GM12892 (cell line): ENCODE data around the gene LHFPL2.

Source experiments
- POLR2A ChIP-seq: IDR thresholded peaks from 2 replicates; pipeline ENCODE4 v1.6.1; 2011; ENCODE audit warnings: low read depth, low read length, control low read depth
- POLR2AphosphoS5 ChIP-seq: IDR thresholded peaks from 2 replicates; pipeline ENCODE4 v1.6.1; 2011; ENCODE audit warnings: low read depth, low read length, control low read depth
- TAF1 ChIP-seq: IDR thresholded peaks from 2 replicates; pipeline ENCODE4 v1.6.1; 2011; ENCODE audit warnings: low read depth, mild to moderate bottlenecking, control low read depth, low read length, borderline replicate concordance

DNA sequence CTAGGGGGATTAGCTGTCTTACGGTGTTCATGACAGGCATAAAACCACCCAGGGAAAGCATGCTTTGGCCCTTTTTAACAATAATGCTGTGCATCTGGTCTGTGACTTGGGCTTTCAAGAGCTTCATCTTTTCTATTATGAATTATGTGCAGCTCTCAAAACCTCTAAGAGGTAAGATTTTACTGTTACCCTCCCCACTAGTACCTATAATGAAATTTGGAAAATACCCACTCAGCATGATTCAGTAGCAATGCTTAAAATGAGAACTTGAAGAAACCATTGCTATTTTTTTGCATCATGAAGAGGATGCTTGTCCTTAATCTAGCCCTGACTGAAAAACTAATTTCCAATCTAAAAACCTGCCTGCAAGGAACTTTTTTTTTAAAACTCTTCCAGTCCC, 5.8 kb upstream of the LHFPL2 start:
- no peak for TF ChIP-seq POLR2A
- no peak for TF ChIP-seq TAF1
- TF ChIP-seq POLR2AphosphoS5 = no peak
